Vagina (tissue), 2 donors: ENCODE measurements around the gene MXRA7.

Experiments used
- POLR2A ChIP-seq, 2 donors: fragments of 450-650 bp; IDR thresholded peaks; one replicate each; pipeline ENCODE4 v1.6.1; 2017; ENCODE audit warnings: antibody characterized with exemption in 2 of 2, mild to moderate bottlenecking in 2 of 2, moderate library complexity in 2 of 2
- POLR2AphosphoS5 ChIP-seq, 2 donors: sonication (generic); formaldehyde crosslinking; IDR thresholded peaks; one replicate each; pipeline ENCODE4 v1.9.0; 2017; ENCODE audit warnings: antibody characterized with exemption in 2 of 2, mild to moderate bottlenecking in 2 of 2, low read depth in 1 of 2; ENCODE audit not compliant: insufficient read depth in 1 of 2
- TF ChIP-seq, protein P1 (sequence below), 3 experiments: fragments of 450-650 bp in 2 of 3; fragments of 200-600 bp in 1 of 3; sonication (generic) in 1 of 3; IDR thresholded peaks; one replicate each; pipeline ENCODE4 v1.5.1; 2017 to 2019; ENCODE audit warnings: antibody characterized with exemption in 3 of 3, mild to moderate bottlenecking in 2 of 3, moderate library complexity in 2 of 3

DNA sequence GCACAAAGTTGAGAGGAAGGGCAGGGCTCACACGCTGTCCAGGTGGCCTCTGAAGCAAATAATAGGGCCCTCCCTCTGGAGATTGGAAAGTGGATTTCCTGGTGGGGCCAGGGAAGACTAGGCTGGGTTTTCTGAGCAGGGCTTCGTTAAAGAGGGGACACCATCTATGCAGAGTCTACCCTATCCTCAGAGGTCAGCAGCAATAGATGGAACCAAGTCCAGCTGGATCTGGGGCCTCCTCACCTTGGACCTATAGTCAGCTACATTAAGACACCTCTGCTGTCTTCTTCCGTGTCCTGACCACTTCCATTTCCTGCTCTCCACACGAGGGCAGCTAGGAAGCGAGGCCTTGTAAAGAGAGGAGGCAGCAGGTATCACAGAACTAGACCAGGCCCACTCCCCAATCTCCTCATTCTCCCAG lies 52.5 kb downstream of the MXRA7 start:
- TF ChIP-seq, protein P1, sequence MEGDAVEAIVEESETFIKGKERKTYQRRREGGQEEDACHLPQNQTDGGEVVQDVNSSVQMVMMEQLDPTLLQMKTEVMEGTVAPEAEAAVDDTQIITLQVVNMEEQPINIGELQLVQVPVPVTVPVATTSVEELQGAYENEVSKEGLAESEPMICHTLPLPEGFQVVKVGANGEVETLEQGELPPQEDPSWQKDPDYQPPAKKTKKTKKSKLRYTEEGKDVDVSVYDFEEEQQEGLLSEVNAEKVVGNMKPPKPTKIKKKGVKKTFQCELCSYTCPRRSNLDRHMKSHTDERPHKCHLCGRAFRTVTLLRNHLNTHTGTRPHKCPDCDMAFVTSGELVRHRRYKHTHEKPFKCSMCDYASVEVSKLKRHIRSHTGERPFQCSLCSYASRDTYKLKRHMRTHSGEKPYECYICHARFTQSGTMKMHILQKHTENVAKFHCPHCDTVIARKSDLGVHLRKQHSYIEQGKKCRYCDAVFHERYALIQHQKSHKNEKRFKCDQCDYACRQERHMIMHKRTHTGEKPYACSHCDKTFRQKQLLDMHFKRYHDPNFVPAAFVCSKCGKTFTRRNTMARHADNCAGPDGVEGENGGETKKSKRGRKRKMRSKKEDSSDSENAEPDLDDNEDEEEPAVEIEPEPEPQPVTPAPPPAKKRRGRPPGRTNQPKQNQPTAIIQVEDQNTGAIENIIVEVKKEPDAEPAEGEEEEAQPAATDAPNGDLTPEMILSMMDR (IDR thresholded peaks at IDR 0.05) = no peak
- TF ChIP-seq POLR2A (IDR thresholded peaks at IDR 0.05) = no peak
- TF ChIP-seq POLR2AphosphoS5 (IDR thresholded peaks at IDR 0.05; ENCODE audit: insufficient read depth in 1 of 2, low read depth in 1 of 2) = no peak
